GM12878 (cell line): Measurements from ENCODE around the gene LRRC73. TPM values are rescaled to one million over a fixed set of nuclear protein-coding genes. Genes with fewer than 3 reads are reported as not detected.

Experiments
- ATF3 ChIP-seq: IDR thresholded peaks from 2 replicates; pipeline ENCODE4 v1.6.1; 2011; ENCODE audit warnings: low read depth, mild to moderate bottlenecking, low read length, moderate library complexity, borderline replicate concordance; ENCODE audit errors: extremely low read depth
- BMI1 ChIP-seq: fragments of 450-650 bp; IDR thresholded peaks from 2 replicates; pipeline ENCODE4 v1.6.1; 2016; ENCODE audit warnings: mild to moderate bottlenecking, moderate library complexity, borderline replicate concordance
- CHD2 ChIP-seq: IDR thresholded peaks from 2 replicates; pipeline ENCODE4 v1.6.1; 2011; ENCODE audit warnings: low read depth, low read length, improper control_type of control experiment, borderline replicate concordance
- EP300 ChIP-seq, 2 experiments: fragments of 150-350 bp in 1 of 2; IDR thresholded peaks; 2 replicates each; pipeline ENCODE4 v1.6.1; 2011 to 2012; ENCODE audit warnings: low read depth in 2 of 2, low read length in 2 of 2, borderline replicate concordance in 1 of 2, improper control_type of control experiment in 1 of 2, inconsistent platforms in 1 of 2; ENCODE audit not compliant: control insufficient read depth in 1 of 2
- FOS ChIP-seq: IDR thresholded peaks from 3 replicates; pipeline ENCODE4 v1.6.1; 2011; ENCODE audit warnings: borderline replicate concordance; ENCODE audit not compliant: insufficient read length; ENCODE audit errors: extremely low read depth
- FOXM1 ChIP-seq: IDR thresholded peaks from 2 replicates; pipeline ENCODE4 v1.6.1; 2012; ENCODE audit warnings: low read depth, mild to moderate bottlenecking, inconsistent platforms, low read length, moderate library complexity
- GABPA ChIP-seq: IDR thresholded peaks from 2 replicates; pipeline ENCODE4 v1.6.1; 2014; ENCODE audit warnings: antibody characterized with exemption, low read depth, mild to moderate bottlenecking, inconsistent platforms
- HCFC1 ChIP-seq: fragments of 150-350 bp; IDR thresholded peaks from 2 replicates; pipeline ENCODE4 v1.6.1; 2014; ENCODE audit warnings: low read length
- HDGF ChIP-seq: fragments of 450-650 bp; IDR thresholded peaks from 2 replicates; pipeline ENCODE4 v1.6.1; 2016; ENCODE audit warnings: antibody characterized with exemption
- NFYB ChIP-seq: IDR thresholded peaks from 2 replicates; pipeline ENCODE4 v1.6.1; 2011; ENCODE audit warnings: low read depth, mild to moderate bottlenecking, low read length, improper control_type of control experiment, moderate library complexity; ENCODE audit not compliant: insufficient read depth
- NKRF ChIP-seq: fragments of 450-650 bp; conservative IDR thresholded peaks from 2 replicates; pipeline ENCODE4 v1.6.1; 2017; ENCODE audit warnings: mild to moderate bottlenecking, moderate library complexity
- NRF1 ChIP-seq: conservative IDR thresholded peaks from 2 replicates; pipeline ENCODE4 v1.6.1; 2011; ENCODE audit warnings: mild to moderate bottlenecking, low read depth, low read length, improper control_type of control experiment
- SP1 ChIP-seq: IDR thresholded peaks from one replicate; pipeline ENCODE4 v1.6.1; 2011; ENCODE audit warnings: low read depth, low read length
- WRNIP1 ChIP-seq: IDR thresholded peaks from 2 replicates; pipeline ENCODE4 v1.6.1; 2011; ENCODE audit warnings: low read depth, low read length, improper control_type of control experiment, borderline replicate concordance
- polyA plus RNA-seq, 11 experiments: library from polyadenylated mRNA; depleted of rRNA in 4 of 11; unstranded in 6 of 11; stranded (reverse) in 5 of 11; fragments of >200 nt; fragmentation: Nextera tagmentation in 4 of 11; fragmentation: Illumina TruSeq in 1 of 11; extraction: Ambion mirVana in 4 of 11; extraction: Trizol in 1 of 11; gene quantifications; 1 replicate in 1 of 11; 2 replicates in 10 of 11; pipeline versions ENCODE4 v1.2.1 to v1.2.3, GENCODE V29; 2011 to 2016; ENCODE audit warnings: inconsistent platforms in 2 of 11, missing spikeins in 2 of 11, low read depth in 1 of 11
- total RNA-seq, 4 experiments: library from RNA; depleted of rRNA in 3 of 4; stranded (reverse); fragments of >200 nt in 3 of 4; fragmentation: Illumina TruSeq in 1 of 4; extraction: Trizol in 1 of 4; gene quantifications; 2 replicates each; pipeline versions ENCODE4 v1.2.1 to v1.2.3, GENCODE V29; 2013 to 2021
- TF ChIP-seq, protein P1 (sequence below): fragments of 450-650 bp; formaldehyde crosslinking; IDR thresholded peaks from 2 replicates; pipeline ENCODE4 v1.4.0; 2020; ENCODE audit warnings: mild to moderate bottlenecking, moderate library complexity
- TF ChIP-seq, protein P2 (sequence below): IDR thresholded peaks from 2 replicates; pipeline ENCODE4 v1.6.1; 2012; ENCODE audit warnings: improper control_type of control experiment, low read depth, low read length; ENCODE audit not compliant: insufficient replicate concordance

The LRRC73 gene
- total and polyA plus RNA-seq, 10 of the 15 experiments (the other 5 are each of a cell fraction or from before 2014, with no cell fraction given) = 0.13 TPM; not detected in 9

DNA sequence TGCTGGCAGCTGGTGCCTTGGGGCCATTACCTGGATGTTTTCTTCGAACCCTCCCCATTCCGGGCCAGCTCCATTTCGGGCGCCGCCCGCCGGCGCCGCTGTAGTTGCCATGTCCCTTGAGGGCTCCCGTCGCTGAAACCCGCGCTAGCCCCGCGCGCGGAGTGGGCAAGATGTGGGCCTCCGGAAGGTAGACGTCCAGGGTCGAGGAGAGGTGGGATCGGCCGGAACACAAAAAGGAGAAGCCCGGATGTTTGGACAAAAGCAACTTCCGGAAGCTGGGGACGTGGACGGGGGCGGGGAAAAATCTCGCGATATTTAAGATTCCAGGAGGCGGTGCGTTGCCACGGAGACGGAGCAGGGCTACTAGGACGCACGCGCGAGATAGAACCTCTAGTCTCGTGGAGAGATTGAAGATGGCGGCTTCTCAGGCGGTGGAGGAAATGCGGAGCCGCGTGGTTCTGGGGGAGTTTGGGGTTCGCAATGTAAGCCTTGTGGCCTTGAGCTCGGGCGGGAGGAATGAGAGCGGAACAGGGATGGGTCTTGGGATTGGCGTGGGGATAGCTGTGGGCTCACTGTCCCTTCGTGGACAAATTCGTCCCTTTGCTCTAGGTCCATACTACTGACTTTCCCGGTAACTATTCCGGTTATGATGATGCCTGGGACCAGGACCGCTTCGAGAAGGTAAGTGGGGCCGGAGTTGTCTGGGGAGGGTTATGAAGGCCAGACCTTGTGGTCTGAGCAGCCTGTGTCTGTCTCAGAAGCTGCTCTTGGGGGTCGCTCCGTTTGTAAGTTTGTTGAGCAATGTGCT, 6.8 kb upstream of the LRRC73 start, which contains the start of the genes POLR1C and YIPF3 (continued):
- peak; percentile 78 for TF ChIP-seq NKRF
- no peak for TF ChIP-seq ATF3
- TF ChIP-seq HDGF = no peak
- TF ChIP-seq CHD2 = peak; percentile 98
- TF ChIP-seq, protein P1, sequence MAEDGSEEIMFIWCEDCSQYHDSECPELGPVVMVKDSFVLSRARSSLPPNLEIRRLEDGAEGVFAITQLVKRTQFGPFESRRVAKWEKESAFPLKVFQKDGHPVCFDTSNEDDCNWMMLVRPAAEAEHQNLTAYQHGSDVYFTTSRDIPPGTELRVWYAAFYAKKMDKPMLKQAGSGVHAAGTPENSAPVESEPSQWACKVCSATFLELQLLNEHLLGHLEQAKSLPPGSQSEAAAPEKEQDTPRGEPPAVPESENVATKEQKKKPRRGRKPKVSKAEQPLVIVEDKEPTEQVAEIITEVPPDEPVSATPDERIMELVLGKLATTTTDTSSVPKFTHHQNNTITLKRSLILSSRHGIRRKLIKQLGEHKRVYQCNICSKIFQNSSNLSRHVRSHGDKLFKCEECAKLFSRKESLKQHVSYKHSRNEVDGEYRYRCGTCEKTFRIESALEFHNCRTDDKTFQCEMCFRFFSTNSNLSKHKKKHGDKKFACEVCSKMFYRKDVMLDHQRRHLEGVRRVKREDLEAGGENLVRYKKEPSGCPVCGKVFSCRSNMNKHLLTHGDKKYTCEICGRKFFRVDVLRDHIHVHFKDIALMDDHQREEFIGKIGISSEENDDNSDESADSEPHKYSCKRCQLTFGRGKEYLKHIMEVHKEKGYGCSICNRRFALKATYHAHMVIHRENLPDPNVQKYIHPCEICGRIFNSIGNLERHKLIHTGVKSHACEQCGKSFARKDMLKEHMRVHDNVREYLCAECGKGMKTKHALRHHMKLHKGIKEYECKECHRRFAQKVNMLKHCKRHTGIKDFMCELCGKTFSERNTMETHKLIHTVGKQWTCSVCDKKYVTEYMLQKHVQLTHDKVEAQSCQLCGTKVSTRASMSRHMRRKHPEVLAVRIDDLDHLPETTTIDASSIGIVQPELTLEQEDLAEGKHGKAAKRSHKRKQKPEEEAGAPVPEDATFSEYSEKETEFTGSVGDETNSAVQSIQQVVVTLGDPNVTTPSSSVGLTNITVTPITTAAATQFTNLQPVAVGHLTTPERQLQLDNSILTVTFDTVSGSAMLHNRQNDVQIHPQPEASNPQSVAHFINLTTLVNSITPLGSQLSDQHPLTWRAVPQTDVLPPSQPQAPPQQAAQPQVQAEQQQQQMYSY (CRISPR knock-in tag) = no peak
- TF ChIP-seq NFYB = no peak
- TF ChIP-seq, protein P2, sequence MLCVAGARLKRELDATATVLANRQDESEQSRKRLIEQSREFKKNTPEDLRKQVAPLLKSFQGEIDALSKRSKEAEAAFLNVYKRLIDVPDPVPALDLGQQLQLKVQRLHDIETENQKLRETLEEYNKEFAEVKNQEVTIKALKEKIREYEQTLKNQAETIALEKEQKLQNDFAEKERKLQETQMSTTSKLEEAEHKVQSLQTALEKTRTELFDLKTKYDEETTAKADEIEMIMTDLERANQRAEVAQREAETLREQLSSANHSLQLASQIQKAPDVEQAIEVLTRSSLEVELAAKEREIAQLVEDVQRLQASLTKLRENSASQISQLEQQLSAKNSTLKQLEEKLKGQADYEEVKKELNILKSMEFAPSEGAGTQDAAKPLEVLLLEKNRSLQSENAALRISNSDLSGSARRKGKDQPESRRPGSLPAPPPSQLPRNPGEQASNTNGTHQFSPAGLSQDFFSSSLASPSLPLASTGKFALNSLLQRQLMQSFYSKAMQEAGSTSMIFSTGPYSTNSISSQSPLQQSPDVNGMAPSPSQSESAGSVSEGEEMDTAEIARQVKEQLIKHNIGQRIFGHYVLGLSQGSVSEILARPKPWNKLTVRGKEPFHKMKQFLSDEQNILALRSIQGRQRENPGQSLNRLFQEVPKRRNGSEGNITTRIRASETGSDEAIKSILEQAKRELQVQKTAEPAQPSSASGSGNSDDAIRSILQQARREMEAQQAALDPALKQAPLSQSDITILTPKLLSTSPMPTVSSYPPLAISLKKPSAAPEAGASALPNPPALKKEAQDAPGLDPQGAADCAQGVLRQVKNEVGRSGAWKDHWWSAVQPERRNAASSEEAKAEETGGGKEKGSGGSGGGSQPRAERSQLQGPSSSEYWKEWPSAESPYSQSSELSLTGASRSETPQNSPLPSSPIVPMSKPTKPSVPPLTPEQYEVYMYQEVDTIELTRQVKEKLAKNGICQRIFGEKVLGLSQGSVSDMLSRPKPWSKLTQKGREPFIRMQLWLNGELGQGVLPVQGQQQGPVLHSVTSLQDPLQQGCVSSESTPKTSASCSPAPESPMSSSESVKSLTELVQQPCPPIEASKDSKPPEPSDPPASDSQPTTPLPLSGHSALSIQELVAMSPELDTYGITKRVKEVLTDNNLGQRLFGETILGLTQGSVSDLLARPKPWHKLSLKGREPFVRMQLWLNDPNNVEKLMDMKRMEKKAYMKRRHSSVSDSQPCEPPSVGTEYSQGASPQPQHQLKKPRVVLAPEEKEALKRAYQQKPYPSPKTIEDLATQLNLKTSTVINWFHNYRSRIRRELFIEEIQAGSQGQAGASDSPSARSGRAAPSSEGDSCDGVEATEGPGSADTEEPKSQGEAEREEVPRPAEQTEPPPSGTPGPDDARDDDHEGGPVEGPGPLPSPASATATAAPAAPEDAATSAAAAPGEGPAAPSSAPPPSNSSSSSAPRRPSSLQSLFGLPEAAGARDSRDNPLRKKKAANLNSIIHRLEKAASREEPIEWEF = no peak
- TF ChIP-seq GABPA = peak; percentile 97
- peak; percentile 52 for TF ChIP-seq NRF1
- TF ChIP-seq FOS = no peak
- 0 out of 2 replicates have a peak, but pooled peaks have one; percentile 14 for TF ChIP-seq FOXM1
- TF ChIP-seq BMI1 = peak; percentile 98
- TF ChIP-seq WRNIP1 = no peak; the same call in 1 of the 2 replicates
- TF ChIP-seq EP300 (IDR thresholded peaks at IDR 0.05; ENCODE audit: borderline replicate concordance in 1 of 2, control insufficient read depth in 1 of 2, low read depth in 2 of 2, low read length in 2 of 2) = 0 out of 4 replicates have a peak, but pooled peaks of 1 of the 2 experiments have one; percentile 26
- TF ChIP-seq SP1 = peak; percentile 7
- peak; percentile 59 for TF ChIP-seq HCFC1
